HepG2 (cell line): ENCODE measurements around the gene THBS2. TPM values are rescaled to one million over a fixed set of nuclear protein-coding genes. Genes with fewer than 3 reads are reported as not detected.

Experiments used
- ATAC-seq: fragments of 200-7000 bp; cut with Tn5 transposase; 3 replicates; pipeline ENCODE4 v1.9.1; 2020; ENCODE audit warnings: mild to moderate bottlenecking, moderate library complexity
- BruUV-seq: library from RNA; stranded (reverse); fragments of 400-500 nt; replicated peaks from 2 replicates; lab custom pipeline; 2021; lab: Mats Ljungman, UMichigan
- CTCF ChIA-PET: fragments of 300-600 bp; formaldehyde crosslinking; extraction: SDS; loops from one replicate; lab custom pipeline; 2021; ENCODE audit warnings: low total read pairs, inconsistent platforms, low intra/inter-chr PET ratio; lab: Yijun Ruan, JAX
- POLR2A ChIA-PET: fragments of 350-600 bp; sonication (Branson Sonifier 250); formaldehyde crosslinking; loops from one replicate; lab custom pipeline; 2020; ENCODE audit warnings: antibody characterized with exemption, inconsistent platforms; lab: Yijun Ruan, JAX
- DNase-seq: peaks from one replicate; pipeline ENCODE4 v3.0.0-alpha.2; 2015; ENCODE audit warnings: low spot score
- FAIRE-seq: peaks from 3 replicates; lab custom pipeline; 2011; peaks lifted over from hg19 to GRCh38; lab: Jason Lieb, UNC
- H2AFZ ChIP-seq: one replicate; pipeline ENCODE4 v1.6.1; 2011; ENCODE audit warnings: low read length, inconsistent platforms
- H3K27ac ChIP-seq: fragments of 300-600 bp; 3 replicates; pipeline ENCODE4 v1.8.0; 2011; ENCODE audit warnings: mixed run types, mild to moderate bottlenecking, mixed read lengths, low read length, inconsistent platforms; ENCODE audit not compliant: insufficient read depth; ENCODE audit errors: extremely low read length
- H3K27me3 ChIP-seq, 2 experiments: fragments of 200-600 bp in 1 of 2; 2 replicates in 1 of 2; 3 replicates in 1 of 2; pipeline versions ENCODE4 v1.6.0 to v1.8.0; 2011; ENCODE audit warnings: low read length in 2 of 2, mild to moderate bottlenecking in 2 of 2, moderate library complexity in 2 of 2, inconsistent platforms in 1 of 2; ENCODE audit not compliant: insufficient read depth in 2 of 2, control insufficient read depth in 1 of 2
- H3K36me3 ChIP-seq, 2 experiments: fragments of 200-600 bp in 1 of 2; replicated peaks in 1 of 2; 2 replicates in 1 of 2; 3 replicates in 1 of 2; pipeline versions ENCODE4 v1.5.1 to v1.8.0; 2011; ENCODE audit warnings: low read length in 2 of 2, inconsistent platforms in 1 of 2; ENCODE audit not compliant: insufficient read depth in 2 of 2, control insufficient read depth in 1 of 2
- H3K4me1 ChIP-seq: 2 replicates; pipeline ENCODE4 v1.5.1; 2012; ENCODE audit warnings: low read length, inconsistent platforms; ENCODE audit not compliant: insufficient read depth
- H3K4me2 ChIP-seq: 2 replicates; pipeline ENCODE4 v1.6.0; 2011; ENCODE audit warnings: low read depth, low read length, inconsistent platforms
- H3K4me3 ChIP-seq, 3 experiments: fragments of 200-600 bp in 1 of 3; sonication (generic), shearing (Covaris generic) in 1 of 3; replicated peaks in 1 of 3; 2 replicates each; pipeline ENCODE4 v1.5.1; 2011 to 2016; ENCODE audit warnings: low read length in 3 of 3, inconsistent platforms in 2 of 3, low read depth in 2 of 3, mild to moderate bottlenecking in 2 of 3, control low read depth in 1 of 3, mixed read lengths in 1 of 3; ENCODE audit not compliant: insufficient read depth in 1 of 3
- H3K79me2 ChIP-seq: one replicate; pipeline ENCODE4 v1.6.1; 2011; ENCODE audit warnings: low read length, inconsistent platforms; ENCODE audit not compliant: insufficient read depth
- H3K9ac ChIP-seq: 2 replicates; pipeline ENCODE4 v1.6.0; 2011; ENCODE audit warnings: mild to moderate bottlenecking, low read depth, low read length, inconsistent platforms; ENCODE audit not compliant: insufficient read depth
- H3K9me3 ChIP-seq: 2 replicates; pipeline ENCODE4 v1.5.1; 2012; ENCODE audit warnings: mild to moderate bottlenecking, low read length
- H4K20me1 ChIP-seq: 2 replicates; pipeline ENCODE4 v1.6.0; 2011; ENCODE audit warnings: inconsistent platforms, mild to moderate bottlenecking, low read length, moderate library complexity; ENCODE audit not compliant: insufficient read depth
- HMG20A ChIP-seq: IDR thresholded peaks from 2 replicates; pipeline ENCODE4 v1.6.1; 2016; ENCODE audit warnings: borderline replicate concordance
- NR2F1 ChIP-seq, 2 experiments: fragments of 450-650 bp in 1 of 2; formaldehyde crosslinking in 1 of 2; IDR thresholded peaks; 2 replicates each; pipeline versions ENCODE4 v1.5.0 to v1.6.1; 2016 to 2020; ENCODE audit warnings: mild to moderate bottlenecking in 1 of 2, missing compliant biosample characterization in 1 of 2, missing genetic modification reagents in 1 of 2, moderate library complexity in 1 of 2
- SAP130 ChIP-seq: IDR thresholded peaks from 2 replicates; pipeline ENCODE4 v1.6.1; 2016; ENCODE audit warnings: low read depth
- SIX1 ChIP-seq: sonication (generic); formaldehyde crosslinking; IDR thresholded peaks from 2 replicates; pipeline ENCODE4 v1.4.0; 2020; ENCODE audit warnings: missing genetic modification reagents, borderline replicate concordance
- SMAD9 ChIP-seq: sonication (generic); formaldehyde crosslinking; IDR thresholded peaks from 2 replicates; pipeline ENCODE4 v1.5.1; 2020; ENCODE audit warnings: mild to moderate bottlenecking, missing genetic modification reagents
- ZNF850 ChIP-seq: sonication (generic); formaldehyde crosslinking; conservative IDR thresholded peaks from 2 replicates; pipeline ENCODE4 v1.9.0; 2021; ENCODE audit warnings: mild to moderate bottlenecking, missing genetic modification reagents
- WGBS: methylation state at CpG from one replicate; pipeline ENCODE4 v1.1.6; 2017; ENCODE audit warnings: low lambda C conversion rate; 5-methylcytosine and 5-hydroxymethylcytosine counted together
- in situ Hi-C: cut with HindIII; loops from 2 replicates; pipeline ENCODE4 v1.10.0; 2017; ENCODE audit warnings: low pct_unique_long_range_greater_than_20kb; ENCODE audit not compliant: extremely low pct_ligation_motif_present
- intact Hi-C: fragments of 100-400 bp; cut with micrococcal nuclease; formaldehyde crosslinking; loops from one replicate; pipeline ENCODE4 v1.10.0; 2022; ENCODE audit not compliant: unreplicated experiment
- polyA plus RNA-seq, 8 experiments: library from polyadenylated mRNA; depleted of rRNA in 3 of 8; stranded (reverse) in 7 of 8; unstranded in 1 of 8; fragments of >200 nt; fragmentation: Illumina TruSeq in 4 of 8; extraction: Trizol in 4 of 8; gene quantifications; 2 replicates each; pipeline versions ENCODE4 v1.2.1 to v1.2.3, GENCODE V29; 2011 to 2016; ENCODE audit warnings: low read depth in 4 of 8, missing spikeins in 1 of 8, mixed read lengths in 1 of 8; ENCODE audit not compliant: insufficient read depth in 1 of 8
- total RNA-seq, 5 experiments: library from RNA; depleted of rRNA; stranded (reverse); fragments of >200 nt; fragmentation: Illumina TruSeq; extraction: Trizol; gene quantifications; 2 replicates each; pipeline ENCODE4 v1.2.3, GENCODE V29; 2016; ENCODE audit warnings: low read depth in 1 of 5
- TF ChIP-seq, protein P1 (sequence below): sonication (generic); formaldehyde crosslinking; IDR thresholded peaks from 2 replicates; pipeline ENCODE4 v1.5.1; 2020; ENCODE audit warnings: mild to moderate bottlenecking, missing genetic modification reagents

Gene THBS2
- total and polyA plus RNA-seq, 2 of the 13 experiments (the other 11 are each of a cell fraction or from before 2014, with no cell fraction given), result 0.12 to 0.15 TPM

DNA sequence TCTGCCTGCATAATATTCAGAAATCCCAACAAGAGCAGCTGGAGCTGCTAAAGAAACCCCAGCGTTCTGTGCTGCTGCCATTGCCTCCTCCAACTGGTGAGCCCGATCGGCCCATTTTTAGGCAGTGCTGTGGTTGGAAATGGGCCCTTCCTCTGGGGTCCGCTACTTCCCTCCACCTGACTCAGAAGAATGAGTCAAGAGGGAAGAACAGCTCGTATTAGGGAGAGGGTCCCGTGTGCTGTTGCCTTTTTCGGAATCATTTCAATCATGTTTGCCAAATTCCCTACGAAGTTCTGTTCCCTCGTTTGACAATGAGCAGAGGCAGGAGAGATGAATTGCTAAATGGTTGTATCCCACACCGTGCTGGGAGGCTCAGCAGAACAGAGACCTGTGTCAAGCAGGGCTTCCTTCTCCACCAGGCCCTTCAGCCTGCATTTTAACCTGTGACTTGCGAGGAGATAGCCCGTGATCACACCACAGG, 38.4 kb downstream of the THBS2 start:
- Histone ChIP-seq H4K20me1 (no peaks in the 10 kb centered on the region), H3K27ac (no peak overlapping the region), H2AFZ (no peak overlapping the region), H3K79me2 (no peaks in the 10 kb centered on the region), H3K27me3 (0 out of 5 replicates have a peak, but pooled peaks cover 0 to 11% of the 10 kb centered on the region in 2 experiments), H3K4me2 (no peak overlapping the region), H3K36me3 (no peaks in the 10 kb centered on the region), H3K9ac (no peak overlapping the region), H3K4me1 (no peaks in the 10 kb centered on the region), H3K4me3 (no peak overlapping the region), H3K9me3 (peaks cover 10% of the 10 kb centered on the region)
- FAIRE-seq, result no peak
- no peak for TF ChIP-seq NR2F1 (CRISPR knock-in tag; IDR thresholded peaks at IDR 0.05)
- no peak for TF ChIP-seq SMAD9 (CRISPR knock-in tag)
- TF ChIP-seq, protein P1, sequence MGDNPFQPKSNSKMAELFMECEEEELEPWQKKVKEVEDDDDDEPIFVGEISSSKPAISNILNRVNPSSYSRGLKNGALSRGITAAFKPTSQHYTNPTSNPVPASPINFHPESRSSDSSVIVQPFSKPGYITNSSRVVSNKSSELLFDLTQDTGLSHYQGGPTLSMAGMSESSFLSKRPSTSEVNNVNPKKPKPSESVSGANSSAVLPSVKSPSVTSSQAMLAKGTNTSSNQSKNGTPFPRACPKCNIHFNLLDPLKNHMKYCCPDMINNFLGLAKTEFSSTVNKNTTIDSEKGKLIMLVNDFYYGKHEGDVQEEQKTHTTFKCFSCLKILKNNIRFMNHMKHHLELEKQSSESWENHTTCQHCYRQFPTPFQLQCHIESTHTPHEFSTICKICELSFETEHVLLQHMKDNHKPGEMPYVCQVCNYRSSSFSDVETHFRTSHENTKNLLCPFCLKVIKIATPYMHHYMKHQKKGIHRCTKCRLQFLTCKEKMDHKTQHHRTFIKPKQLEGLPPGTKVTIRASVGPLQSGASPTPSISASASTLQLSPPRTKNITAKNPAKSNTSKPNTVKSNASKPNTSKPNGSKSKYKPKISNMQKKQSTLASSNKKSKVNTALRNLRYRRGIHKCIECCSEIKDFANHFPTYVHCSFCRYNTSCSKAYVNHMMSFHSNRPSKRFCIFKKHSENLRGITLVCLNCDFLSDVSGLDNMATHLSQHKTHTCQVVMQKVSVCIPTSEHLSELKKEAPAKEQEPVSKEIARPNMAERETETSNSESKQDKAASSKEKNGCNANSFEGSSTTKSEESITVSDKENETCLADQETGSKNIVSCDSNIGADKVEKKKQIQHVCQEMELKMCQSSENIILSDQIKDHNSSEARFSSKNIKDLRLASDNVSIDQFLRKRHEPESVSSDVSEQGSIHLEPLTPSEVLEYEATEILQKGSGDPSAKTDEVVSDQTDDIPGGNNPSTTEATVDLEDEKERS (CRISPR knock-in tag), result no peak
- no peak for TF ChIP-seq SAP130 (CRISPR knock-in tag)
- TF ChIP-seq HMG20A (CRISPR knock-in tag), result no peak
- no peak for TF ChIP-seq ZNF850 (CRISPR knock-in tag)
- TF ChIP-seq SIX1, result no peak
- BruUV-seq, result no TSS peak
- 31% methylated on average over 12 of the region's 12 CpGs for WGBS
- ATAC-seq, result no peak
- ChIA-PET POLR2A (no interaction called here), CTCF (no interaction called here)
- DNase-seq, result no peak
- intact Hi-C loops, result no loop called here
- in situ Hi-C loops, result no loop called here
